PFSK-1 (cell line): ENCODE measurements around the gene RBFA.

Experiments used
- POLR2AphosphoS5 ChIP-seq: IDR thresholded peaks from 2 replicates; pipeline ENCODE4 v1.6.1; 2012; ENCODE audit warnings: low read depth, mild to moderate bottlenecking, control low read depth, low read length, moderate library complexity
- REST ChIP-seq, 2 experiments: IDR thresholded peaks; 2 replicates each; pipeline versions ENCODE4 v1.6.1 to v1.8.0; 2011 to 2012; ENCODE audit warnings: low read depth in 2 of 2, low read length in 2 of 2, control low read depth in 1 of 2, inconsistent platforms in 1 of 2, mild to moderate bottlenecking in 1 of 2, moderate library complexity in 1 of 2; ENCODE audit not compliant: insufficient read depth in 1 of 2

- TF ChIP-seq POLR2AphosphoS5: peak; percentile 92
- TF ChIP-seq REST (IDR thresholded peaks at IDR 0.05; ENCODE audit: insufficient read depth in 1 of 2, low read depth in 2 of 2, low read length in 2 of 2): peak in 1 of 2 experiments; percentile 35; a peak in 1 of 4 replicates
Observed at GRCh38 chr18:79988451-79989194, 45.6 kb upstream of the RBFA start, which contains the start of gene TXNL4A.
